Stomach (tissue), 4 donors: ENCODE data around the gene LCORL.

ENCODE experiments used
- CTCF ChIP-seq, 7 experiments: fragments of 450-650 bp in 4 of 7; fragments of 200-600 bp in 3 of 7; sonication (generic) in 3 of 7; IDR thresholded peaks; one replicate each; pipeline ENCODE4 v1.5.1; 2016 to 2019; ENCODE audit warnings: antibody characterized with exemption in 7 of 7, control low read depth in 2 of 7, mild to moderate bottlenecking in 1 of 7
- POLR2A ChIP-seq, 4 donors: fragments of 450-650 bp; IDR thresholded peaks; one replicate each; pipeline ENCODE4 v1.6.1; 2016; ENCODE audit warnings: antibody characterized with exemption in 4 of 4, control low read depth in 2 of 4, mild to moderate bottlenecking in 1 of 4, moderate library complexity in 1 of 4
- POLR2AphosphoS5 ChIP-seq, 3 donors: sonication (generic); formaldehyde crosslinking; IDR thresholded peaks; one replicate each; pipeline ENCODE4 v1.6.1; 2016; ENCODE audit warnings: antibody characterized with exemption in 3 of 3

GRCh38 chr4:17865866-17866363 lies 155.6 kb downstream of the LCORL start:
- TF ChIP-seq POLR2A (IDR thresholded peaks at IDR 0.05), result no peak
- TF ChIP-seq CTCF (IDR thresholded peaks at IDR 0.05), result no peak
- no peak for TF ChIP-seq POLR2AphosphoS5 (IDR thresholded peaks at IDR 0.05)
